ENCODE data around the gene TSPYL4.
"Not testable (repeated sequence)": the region's sequence is repeated elsewhere in the genome, so short reads cannot be mapped to it uniquely, and the experiment has no call there.

The TSPYL4 gene

GRCh38 chr6:116253505-116254296 is at the start of gene TSPYL4:
Gene TSPYL4, minus strand, starts transcription at chr6:116254075. Its CDS starts 67 bp downstream, at chr6:116254008.
- DNase-seq (ENCODE audit: low read depth in 2 of 2): peak; percentile 78 to 83

GRCh38 chr6:116301104-116301503 is 47.2 kb upstream of the TSPYL4 start:
- no peak for DNase-seq (ENCODE audit: low read depth in 2 of 2)

- DNase-seq (ENCODE audit: low read depth in 2 of 2): no peak
These were observed 46.7 kb upstream of the TSPYL4 start for GRCh38 chr6:116300566-116300965.

- DNase-seq (ENCODE audit: low read depth in 2 of 2): no peak
These were observed 45.1 kb upstream of the TSPYL4 start for GRCh38 chr6:116298973-116299372.

- no peak for DNase-seq (ENCODE audit: low read depth in 2 of 2)
These were observed 44.4 kb upstream of the TSPYL4 start for GRCh38 chr6:116298273-116298672.

GRCh38 chr6:116292553-116292952 is 38.7 kb upstream of the TSPYL4 start:
- no peak for DNase-seq (ENCODE audit: low read depth in 2 of 2)

- DNase-seq (ENCODE audit: low read depth in 2 of 2): no peak
These were observed 38.0 kb upstream of the TSPYL4 start for GRCh38 chr6:116291701-116292396.

GRCh38 chr6:116290799-116291198 is 36.9 kb upstream of the TSPYL4 start:
- no peak for DNase-seq (ENCODE audit: low read depth in 2 of 2)

- DNase-seq (ENCODE audit: low read depth in 2 of 2): no peak
These were observed 36.0 kb upstream of the TSPYL4 start for GRCh38 chr6:116289876-116290275.

GRCh38 chr6:116287689-116288282 is 33.9 kb upstream of the TSPYL4 start:
- no peak for DNase-seq (ENCODE audit: low read depth in 2 of 2)

- no peak for DNase-seq (ENCODE audit: low read depth in 2 of 2)
These were observed 33.0 kb upstream of the TSPYL4 start for GRCh38 chr6:116286773-116287358.

GRCh38 chr6:116284984-116285383 is 31.1 kb upstream of the TSPYL4 start:
- not testable (repeated sequence) for DNase-seq (ENCODE audit: low read depth in 2 of 2)

- DNase-seq (ENCODE audit: low read depth in 2 of 2): no peak
These were observed 29.3 kb upstream of the TSPYL4 start for GRCh38 chr6:116283191-116283590.

GRCh38 chr6:116282698-116283097 is 28.8 kb upstream of the TSPYL4 start:
- no peak for DNase-seq (ENCODE audit: low read depth in 2 of 2)

GRCh38 chr6:116280933-116281316 is 27.1 kb upstream of the TSPYL4 start:
- no peak for DNase-seq (ENCODE audit: low read depth in 2 of 2)

GRCh38 chr6:116280161-116280932 is 26.5 kb upstream of the TSPYL4 start:
- no peak for DNase-seq (ENCODE audit: low read depth in 2 of 2)

- DNase-seq (ENCODE audit: low read depth in 2 of 2): peak; percentile 80 to 89
These were observed 25.6 kb upstream of the TSPYL4 start, which contains the start of gene TSPYL1 for GRCh38 chr6:116279232-116280160. Gene TSPYL1, minus strand, starts transcription at chr6:116279930. Its CDS starts 100 bp downstream, at chr6:116279830.

GRCh38 chr6:116278854-116279231 is 25.0 kb upstream of the TSPYL4 start:
- no peak for DNase-seq (ENCODE audit: low read depth in 2 of 2)

- no peak for DNase-seq (ENCODE audit: low read depth in 2 of 2)
These were observed 24.6 kb upstream of the TSPYL4 start for GRCh38 chr6:116278481-116278829.

GRCh38 chr6:116277124-116277523 is 23.2 kb upstream of the TSPYL4 start:
- DNase-seq (ENCODE audit: low read depth in 2 of 2): no peak
